Sigmoid colon (tissue), 7 donors: ENCODE measurements around the gene POLK. TPM values are rescaled to one million over a fixed set of nuclear protein-coding genes. Genes with fewer than 3 reads are reported as not detected.

Experiments
- polyA plus RNA-seq, 3 donors: library from polyadenylated mRNA; stranded (reverse); fragments of 200-250 nt; gene quantifications; one replicate each; pipeline ENCODE4 v1.2.3, GENCODE V29; 2013
- small RNA-seq, 3 donors: library from RNA; depleted of rRNA; stranded (forward); fragments of <200 nt; gene quantifications; one replicate each; pipeline ENCODE3, GENCODE V24; 2016
- total RNA-seq, 4 donors: library from RNA; depleted of rRNA; stranded (reverse); fragments of >200 nt; gene quantifications; one replicate each; pipeline ENCODE4 v1.1.0, GENCODE V29; 2016
- donor health status: healthy with polysubstance abuse.
- donor health status: Bipolar disorder and iron deficiency.
- donor health status: healthy.

POLK gene
- total and polyA plus RNA-seq, 7 donors = 3.9 to 48.5 (median 35.2) TPM

Small RNA genes lying within 50 kb of the gene (small RNA-seq; reads per million reads assigned to genes)
- 0 reads per million in 3 donors for gene RNU7-175P

Other genes with a start within 250 kb of the POLK start
- gene HMGCR, start 174.7 kb upstream of the POLK start, total RNA-seq = 10 to 100 TPM in 3 of 4 donors, 1 to 10 TPM in 1; 9.7 to 16.1 (median 12.2) TPM
- gene HMGCR, start 174.7 kb upstream of the POLK start, polyA plus RNA-seq = 10 to 100 TPM; 10.6 to 61.9 (median 10.8) TPM
- gene CERT1, start 262 bp upstream of the POLK start, total RNA-seq = 10 to 100 TPM; 18.6 to 40.2 (median 37.9) TPM
- gene CERT1, start 262 bp upstream of the POLK start, polyA plus RNA-seq = 10 to 100 TPM; 14.1 to 20.3 (median 14.4) TPM
- gene ANKDD1B, start 99.6 kb downstream of the POLK start, total RNA-seq = under 1 TPM in 2 of 4 donors, not detected in 2; 0.36 to 0.66 TPM
- gene ANKDD1B, start 99.6 kb downstream of the POLK start, polyA plus RNA-seq = 1 to 10 TPM; 1.8 to 3.0 (median 3.0) TPM
- gene POC5, start 205.5 kb downstream of the POLK start, total RNA-seq = 10 to 100 TPM in 2 of 4 donors, 1 to 10 TPM in 2; 7.1 to 16.6 (median 9.7) TPM
- 1 to 10 TPM; 4.4 to 8.2 (median 7.2) TPM for gene POC5, start 205.5 kb downstream of the POLK start, polyA plus RNA-seq